Amniotic epithelial cell (primary cell): ENCODE measurements around the gene IGSF6.

ENCODE experiments used
- DNase-seq: peaks from one replicate; pipeline ENCODE4 v3.0.0-alpha.2; 2010; ENCODE audit warnings: low read depth

IGSF6 gene

DNA sequence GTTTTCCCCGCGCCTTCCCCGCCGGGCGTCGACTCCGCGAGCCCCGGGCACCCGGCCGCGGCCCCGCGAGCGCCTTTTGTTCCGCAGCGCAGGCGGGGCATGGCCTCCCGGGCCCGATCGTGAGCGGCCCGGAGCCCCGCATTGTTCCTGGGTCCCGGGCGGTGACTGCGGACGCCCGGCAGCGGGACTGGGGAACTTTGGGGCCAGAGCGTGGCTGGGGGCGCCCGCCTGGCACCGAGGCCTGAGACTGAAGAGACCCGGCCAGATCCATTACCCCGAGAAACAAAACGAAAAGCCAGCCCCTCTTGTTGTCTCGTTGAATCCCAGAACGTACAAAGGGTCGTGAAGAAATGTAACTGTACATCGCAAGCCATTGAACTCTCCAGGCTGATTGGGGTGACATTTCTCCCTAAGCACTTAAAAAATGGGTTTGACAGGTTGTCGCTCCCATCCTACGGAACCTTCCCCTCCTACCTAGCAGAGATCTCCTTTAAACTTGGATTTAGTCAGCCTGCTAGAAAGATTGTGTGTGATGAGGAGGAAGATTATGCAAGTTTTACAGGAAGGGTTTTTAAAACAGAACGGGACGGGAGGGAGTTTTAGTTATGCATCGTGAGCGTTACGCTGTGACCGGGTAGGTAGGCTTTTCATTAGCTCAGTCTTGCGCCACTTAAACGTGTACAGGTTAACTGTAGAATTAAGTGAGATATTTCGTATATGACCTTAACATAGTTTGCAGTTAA is 52.2 kb downstream of the IGSF6 start:
- peak; percentile 61 for DNase-seq

DNA sequence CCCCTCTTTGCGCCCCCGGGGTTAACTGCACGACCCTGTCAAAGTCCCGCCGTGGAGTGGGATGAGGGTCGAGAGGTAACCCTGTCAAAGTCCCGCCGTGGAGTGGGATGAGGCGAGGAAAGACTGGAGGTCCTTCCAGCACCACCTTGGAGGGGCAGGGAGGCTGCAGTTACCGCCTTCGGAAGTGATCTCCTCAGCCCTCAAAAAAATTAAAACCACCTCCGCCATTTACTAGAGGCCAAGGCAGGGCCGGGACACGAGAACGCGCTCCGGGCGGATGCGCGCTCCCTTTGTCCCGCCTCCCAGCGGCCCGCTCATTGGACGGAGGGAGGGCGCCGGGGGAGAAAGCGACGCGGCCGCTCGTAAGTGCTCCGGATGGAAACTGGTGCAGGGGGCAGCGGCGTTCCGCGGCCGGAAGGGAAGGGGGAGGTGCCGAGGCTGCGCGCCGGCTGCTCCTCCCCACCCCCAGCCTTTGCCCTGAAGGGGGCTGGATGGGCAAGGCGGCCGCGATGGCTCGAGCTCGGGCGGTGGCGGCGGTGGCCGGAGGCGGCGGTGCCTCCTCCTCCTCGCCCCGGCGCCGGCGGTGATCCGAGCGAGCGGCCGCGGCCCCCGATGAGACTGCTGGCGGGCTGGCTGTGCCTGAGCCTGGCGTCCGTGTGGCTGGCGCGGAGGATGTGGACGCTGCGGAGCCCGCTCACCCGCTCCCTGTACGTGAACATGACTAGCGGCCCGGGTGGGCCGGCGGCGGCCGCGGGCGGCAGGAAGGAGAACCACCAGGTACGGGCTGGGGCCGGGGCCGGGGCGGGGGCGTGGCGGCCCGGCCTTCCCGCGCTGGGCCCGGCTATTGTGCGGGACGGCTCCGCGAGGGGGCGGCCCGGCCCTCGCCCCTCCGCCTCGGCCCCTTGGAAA is 53.0 kb downstream of the IGSF6 start, which contains the start of gene METTL9:
Gene METTL9 (plus strand): TSS at position 456 of the 909 bp plus-strand sequence. CDS start 157 bp downstream, at position 613.
- DNase-seq: peak; percentile 91

DNA sequence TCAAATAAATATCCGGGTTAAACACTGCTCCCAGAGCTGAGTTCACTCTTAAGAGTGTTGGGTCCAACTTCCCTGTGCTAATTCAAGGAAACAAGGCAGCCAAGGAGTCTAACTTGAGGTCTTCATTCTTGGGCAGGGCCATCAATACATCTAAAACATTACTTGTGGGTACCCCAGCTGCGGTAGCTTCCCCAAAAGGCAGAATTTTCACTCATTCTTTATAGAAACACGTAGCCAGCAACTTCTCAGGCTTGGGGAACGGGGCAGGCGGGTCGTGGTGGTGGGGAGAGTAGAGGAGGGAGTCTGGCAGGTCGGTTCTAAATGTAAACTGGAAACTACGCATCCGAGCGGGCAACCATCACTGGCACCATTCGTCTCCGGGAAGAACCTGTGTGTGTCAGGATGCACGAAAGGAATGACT is 53.7 kb downstream of the IGSF6 start:
- no peak for DNase-seq

DNA sequence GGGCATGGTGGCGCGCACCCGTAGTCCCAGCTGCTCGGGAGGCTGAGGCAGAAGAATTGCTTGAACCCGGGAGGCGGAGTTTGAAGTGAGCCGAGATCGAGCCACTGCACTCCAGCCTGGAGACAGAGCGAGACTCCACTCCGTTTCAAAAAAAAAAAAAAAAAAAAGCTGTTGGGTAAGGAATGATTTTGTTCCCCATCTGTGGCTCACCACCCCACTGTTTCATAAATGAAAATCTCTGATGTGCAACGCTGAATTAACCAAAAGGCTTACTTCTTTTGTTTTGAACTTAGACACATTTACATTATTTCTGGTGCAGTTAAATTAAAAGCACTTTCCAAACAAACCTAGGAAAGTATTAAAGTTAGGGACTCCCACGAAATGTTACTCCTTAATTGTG is 54.2 kb downstream of the IGSF6 start:
- DNase-seq: no peak

DNA sequence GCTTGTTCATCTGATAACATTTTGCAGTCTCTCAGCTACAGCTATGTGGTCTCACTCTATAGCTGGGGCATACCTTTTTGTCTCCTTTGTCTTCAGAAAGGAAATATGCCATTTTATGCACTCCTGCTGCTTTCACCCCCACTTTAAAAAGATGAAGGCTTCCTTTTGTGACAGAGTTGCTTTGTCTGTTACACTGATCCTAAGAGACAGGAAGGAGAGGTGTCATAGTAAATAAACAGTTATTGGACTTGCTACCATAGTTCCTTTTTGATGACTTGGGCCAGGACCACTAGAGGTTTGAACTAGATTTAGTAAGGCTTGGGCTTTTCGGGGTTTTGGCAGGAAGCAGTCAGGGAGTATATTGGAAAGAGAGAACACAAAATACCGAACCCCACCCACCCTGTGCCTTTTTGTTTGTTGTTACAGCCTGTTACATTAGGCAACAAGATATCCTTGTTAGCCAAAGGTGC is 54.8 kb downstream of the IGSF6 start:
- DNase-seq: no peak

DNA sequence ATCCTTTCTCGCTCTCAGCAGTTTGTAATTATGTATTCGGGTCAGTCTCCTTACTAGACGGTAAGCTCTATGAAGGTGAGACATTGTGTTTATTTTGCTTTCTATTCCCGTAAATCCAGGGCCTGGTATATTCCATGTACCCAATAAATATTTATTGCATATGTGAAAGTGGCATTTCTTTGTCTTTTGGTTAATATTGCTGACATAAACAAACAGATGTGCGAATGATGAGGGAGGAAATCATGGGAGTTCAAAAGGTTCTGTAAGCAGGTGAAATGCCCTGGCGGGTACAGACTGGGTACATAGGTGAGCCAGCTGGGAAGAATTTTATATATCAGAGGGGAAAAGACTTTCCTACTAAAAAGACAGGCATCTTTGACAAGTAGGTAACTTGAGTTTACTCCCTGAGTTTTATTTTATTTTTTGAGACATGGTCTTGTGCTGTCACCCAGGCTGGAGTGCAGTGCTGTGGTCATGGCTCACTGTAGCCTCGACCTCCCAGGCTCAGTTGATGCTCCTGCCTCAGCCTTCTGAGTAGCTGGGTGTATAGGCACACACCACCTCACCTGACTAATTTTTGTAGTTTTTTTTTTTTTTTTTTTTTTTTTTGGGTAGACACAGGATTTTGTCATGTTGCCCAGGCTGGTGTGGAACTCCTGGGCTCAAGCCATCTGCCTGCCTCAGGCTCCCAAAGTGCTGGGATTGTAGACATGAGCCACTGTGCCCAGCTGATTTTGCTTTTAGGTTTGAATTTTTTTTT is 58.7 kb downstream of the IGSF6 start:
- DNase-seq: no peak

DNA sequence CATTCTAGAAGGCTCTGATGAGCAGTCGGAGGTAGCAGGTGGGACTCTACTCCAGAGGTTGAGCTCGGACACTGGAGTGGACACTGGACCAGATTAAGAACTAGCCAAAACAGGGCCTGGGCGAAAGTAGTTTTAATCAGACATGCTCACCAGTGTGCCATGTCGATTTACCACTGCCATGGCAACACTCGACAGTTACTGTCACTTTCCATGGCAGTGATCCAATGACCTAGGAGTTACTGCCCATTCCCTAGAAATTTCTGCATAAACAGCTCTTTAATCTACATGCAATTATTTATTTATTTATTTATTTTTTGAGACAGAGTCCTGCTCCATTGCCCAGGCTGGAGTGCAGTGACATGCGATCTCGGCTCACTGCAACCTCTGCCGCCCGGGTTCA is 60.2 kb downstream of the IGSF6 start:
- no peak for DNase-seq

DNA sequence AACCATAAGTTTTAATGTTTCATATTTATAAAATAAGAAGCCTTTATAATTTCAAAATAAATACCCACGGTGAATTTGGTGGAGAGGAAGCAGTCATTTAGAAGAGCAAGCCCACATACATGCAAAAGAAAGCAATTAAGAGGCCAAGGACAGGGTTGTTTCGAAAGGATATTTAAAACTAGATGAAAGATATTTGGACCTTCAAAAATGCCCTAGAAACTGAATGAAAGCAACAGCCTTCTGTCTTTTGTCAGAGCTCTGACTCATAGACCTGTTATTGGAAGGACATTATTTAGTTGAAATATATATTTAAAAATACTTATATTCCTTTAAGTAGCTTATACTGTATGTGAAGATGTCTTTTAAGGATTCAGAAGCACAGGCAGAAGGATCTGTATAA is 61.6 kb downstream of the IGSF6 start:
- peak; percentile 69 for DNase-seq

DNA sequence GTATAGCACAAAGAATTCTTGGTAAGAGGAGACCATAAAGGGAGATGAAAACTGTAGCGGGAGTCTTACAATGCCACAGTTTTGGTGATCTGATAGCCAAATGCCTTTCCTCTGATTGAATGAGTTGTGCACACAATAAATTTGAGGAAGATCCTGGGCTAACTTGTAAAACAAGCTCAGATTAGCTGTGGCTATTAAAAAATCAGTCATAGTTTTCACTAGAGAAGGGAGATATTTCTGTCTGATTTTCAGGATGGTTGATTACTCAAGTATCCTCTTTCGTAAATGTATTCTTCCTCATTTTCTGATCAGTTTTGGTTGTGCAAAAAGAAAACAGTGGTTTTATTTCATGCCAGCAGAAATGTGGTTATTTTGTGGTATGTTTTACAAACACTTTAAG is 62.1 kb downstream of the IGSF6 start:
- peak; percentile 35 for DNase-seq

DNA sequence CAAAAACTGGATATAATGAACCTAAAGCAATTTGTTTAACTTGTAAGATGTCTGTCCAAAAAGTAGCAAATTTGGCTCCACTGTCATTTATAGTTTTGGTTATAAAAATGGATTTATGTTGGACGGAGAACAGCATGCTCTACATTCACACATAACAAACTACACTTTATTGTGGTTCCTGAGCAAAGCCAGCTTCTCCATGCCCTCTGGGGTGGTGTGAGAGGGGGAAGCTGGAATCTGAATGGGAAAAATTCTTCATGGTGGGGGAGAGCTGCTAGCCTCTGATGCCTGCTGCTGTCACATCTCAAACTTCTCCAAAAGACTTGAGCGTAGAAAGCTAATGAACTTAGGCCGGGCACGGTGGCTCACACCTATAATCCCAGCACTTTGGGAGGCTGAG is 62.9 kb downstream of the IGSF6 start:
- DNase-seq: no peak
